HEK293 (cell line): ENCODE data around the gene LGALS1.

Source experiments
- CTCF ChIA-PET: fragments of 350-600 bp; formaldehyde crosslinking; extraction: SDS; loops from one replicate; lab custom pipeline; 2021; ENCODE audit warnings: antibody characterized with exemption; lab: Yijun Ruan, JAX
- POLR2A ChIA-PET: fragments of 300-600 bp; formaldehyde crosslinking; extraction: SDS; loops from one replicate; lab custom pipeline; 2020; ENCODE audit warnings: antibody characterized with exemption, inconsistent platforms; lab: Yijun Ruan, JAX
- H3K27ac ChIP-seq: fragments of 200-500 bp; sonication (Bioruptor generic); 2 replicates; pipeline ENCODE4 v1.5.1; 2014; ENCODE audit warnings: low read depth, low read length, control low read depth, inconsistent platforms; ENCODE audit errors: extremely low read depth
- H3K36me3 ChIP-seq, 2 experiments: fragments of 200-500 bp in 1 of 2; sonication (Bioruptor generic) in 1 of 2; 1 replicate in 1 of 2; 2 replicates in 1 of 2; pipeline ENCODE4 v1.5.1; 2014 to 2017; ENCODE audit warnings: inconsistent platforms in 2 of 2, low read length in 2 of 2; ENCODE audit not compliant: control insufficient read depth in 2 of 2, insufficient read depth in 1 of 2
- H3K4me1 ChIP-seq: fragments of 200-500 bp; sonication (Bioruptor generic); 2 replicates; pipeline ENCODE4 v1.5.1; 2014; ENCODE audit warnings: mild to moderate bottlenecking, low read length, inconsistent platforms; ENCODE audit not compliant: control insufficient read depth, insufficient read depth
- H3K4me3 ChIP-seq: 2 replicates; pipeline ENCODE4 v1.5.1; 2011; ENCODE audit warnings: low read depth, mild to moderate bottlenecking, control low read depth, low read length, moderate library complexity
- H3K9me3 ChIP-seq: fragments of 200-500 bp; sonication (Bioruptor generic); 2 replicates; pipeline ENCODE4 v1.5.1; 2014; ENCODE audit warnings: low read depth, low read length, inconsistent platforms; ENCODE audit not compliant: control insufficient read depth, insufficient read depth
- GLI2 ChIP-seq: fragments of 450-650 bp; formaldehyde crosslinking; IDR thresholded peaks from 2 replicates; pipeline ENCODE4; 2017; ENCODE audit warnings: missing biosample characterization, missing genetic modification characterization, low read depth, borderline replicate concordance
- SP2 ChIP-seq: fragments of 450-650 bp; formaldehyde crosslinking; IDR thresholded peaks from 2 replicates; pipeline ENCODE4 v1.5.1; 2016; ENCODE audit warnings: missing biosample characterization, missing genetic modification characterization
- ZNF16 ChIP-seq: fragments of 450-650 bp; formaldehyde crosslinking; IDR thresholded peaks from 2 replicates; pipeline ENCODE4 v1.5.1; 2016; ENCODE audit warnings: low read depth, missing biosample characterization, missing genetic modification characterization
- ZNF292 ChIP-seq: fragments of 450-650 bp; formaldehyde crosslinking; IDR thresholded peaks from 2 replicates; pipeline ENCODE4 v1.5.1; 2016; ENCODE audit warnings: low read depth, missing biosample characterization, missing genetic modification characterization, borderline replicate concordance
- ZNF394 ChIP-seq: fragments of 450-650 bp; formaldehyde crosslinking; IDR thresholded peaks from 2 replicates; pipeline ENCODE4 v1.5.1; 2016; ENCODE audit warnings: missing biosample characterization, missing genetic modification characterization, mild to moderate bottlenecking, moderate library complexity, borderline replicate concordance
- ZNF423 ChIP-seq: fragments of 450-650 bp; formaldehyde crosslinking; IDR thresholded peaks from 2 replicates; pipeline ENCODE4 v1.5.1; 2016; ENCODE audit warnings: missing biosample characterization, missing genetic modification characterization
- ZNF426 ChIP-seq: fragments of 450-650 bp; formaldehyde crosslinking; IDR thresholded peaks from 2 replicates; pipeline ENCODE4 v1.5.1; 2017; ENCODE audit warnings: missing biosample characterization, missing genetic modification characterization, mild to moderate bottlenecking, inconsistent platforms, moderate library complexity
- ZNF433 ChIP-seq: fragments of 450-650 bp; formaldehyde crosslinking; IDR thresholded peaks from 2 replicates; pipeline ENCODE4 v1.5.1; 2016; ENCODE audit warnings: missing biosample characterization, missing genetic modification characterization, low read depth
- ZNF530 ChIP-seq: fragments of 450-650 bp; formaldehyde crosslinking; IDR thresholded peaks from 2 replicates; pipeline ENCODE4 v1.5.1; 2016; ENCODE audit warnings: low read depth, missing biosample characterization, missing genetic modification characterization
- ZNF623 ChIP-seq: fragments of 450-650 bp; formaldehyde crosslinking; IDR thresholded peaks from 2 replicates; pipeline ENCODE4 v1.5.1; 2016; ENCODE audit warnings: missing biosample characterization, missing genetic modification characterization
- ZNF768 ChIP-seq: fragments of 450-650 bp; formaldehyde crosslinking; IDR thresholded peaks from 2 replicates; pipeline ENCODE4 v1.5.1; 2018; ENCODE audit warnings: missing biosample characterization, mild to moderate bottlenecking, missing genetic modification characterization
- ZSCAN30 ChIP-seq: fragments of 450-650 bp; IDR thresholded peaks from 2 replicates; pipeline ENCODE4 v1.5.1; 2018; ENCODE audit warnings: missing biosample characterization, mild to moderate bottlenecking, missing genetic modification characterization, moderate library complexity
- TF ChIP-seq, protein P1 (sequence below): fragments of 450-650 bp; formaldehyde crosslinking; IDR thresholded peaks from 2 replicates; pipeline ENCODE4 v1.5.1; 2016; ENCODE audit warnings: missing biosample characterization, missing genetic modification characterization
- TF ChIP-seq, protein P2 (sequence below): fragments of 450-650 bp; formaldehyde crosslinking; IDR thresholded peaks from 2 replicates; pipeline ENCODE4 v1.5.1; 2016; ENCODE audit warnings: missing biosample characterization, missing genetic modification characterization
- TF ChIP-seq, protein P3 (sequence below): fragments of 450-650 bp; formaldehyde crosslinking; IDR thresholded peaks from 2 replicates; pipeline ENCODE4 v1.5.1; 2016; ENCODE audit warnings: missing biosample characterization, missing genetic modification characterization
- TF ChIP-seq, protein P4 (sequence below): fragments of 450-650 bp; formaldehyde crosslinking; IDR thresholded peaks from 2 replicates; pipeline ENCODE4 v1.5.1; 2016; ENCODE audit warnings: missing biosample characterization, missing genetic modification characterization
- TF ChIP-seq, protein P5 (sequence below): fragments of 450-650 bp; formaldehyde crosslinking; IDR thresholded peaks from 2 replicates; pipeline ENCODE4 v1.5.1; 2016; ENCODE audit warnings: missing biosample characterization, missing genetic modification characterization, low read depth
- TF ChIP-seq, protein P6 (sequence below): fragments of 450-650 bp; formaldehyde crosslinking; IDR thresholded peaks from 2 replicates; pipeline ENCODE4 v1.5.1; 2016; ENCODE audit warnings: missing biosample characterization, missing genetic modification characterization, borderline replicate concordance

LGALS1 gene

DNA sequence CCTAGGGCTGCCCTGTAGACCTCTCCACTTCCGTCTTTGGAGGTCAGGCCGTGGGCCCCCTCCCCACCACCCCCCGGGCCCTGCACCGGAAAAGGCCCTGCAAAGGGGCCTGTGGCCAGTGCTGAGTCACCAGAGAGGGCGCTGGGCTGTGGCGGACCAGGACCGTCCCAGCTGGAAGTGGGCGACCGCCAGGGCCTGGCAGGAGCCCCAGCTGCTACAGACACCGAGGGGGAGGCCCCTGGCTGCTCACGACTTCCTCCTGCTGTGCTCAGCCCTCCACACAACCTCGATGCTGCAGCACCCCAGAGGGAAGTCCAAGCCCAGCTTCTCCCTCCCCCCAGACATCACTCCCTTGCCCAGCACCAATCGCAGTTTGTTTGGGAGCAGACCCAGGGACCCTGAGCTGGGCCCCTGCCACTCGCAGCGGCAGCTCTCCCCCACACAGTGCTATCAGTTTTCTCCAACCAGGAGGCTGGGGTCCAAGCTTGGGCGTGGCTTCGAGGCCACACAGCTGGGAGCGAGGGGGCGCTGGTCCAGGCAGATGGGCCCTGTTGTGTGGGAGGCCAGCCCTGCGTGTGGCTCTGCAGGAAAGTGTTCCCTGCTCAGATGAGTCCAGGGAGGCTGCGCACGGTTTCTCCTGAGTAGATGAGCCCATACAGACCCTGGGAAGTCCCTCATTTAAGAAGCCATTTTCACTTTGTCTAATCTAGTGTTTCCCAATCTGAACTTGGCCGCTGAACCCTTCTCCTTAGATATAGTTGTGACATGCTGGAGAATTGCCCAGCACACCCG lies 41.6 kb upstream of the LGALS1 start:
- Histone ChIP-seq H3K27ac (peak overlapping the region; percentile 7; the same call in 1 of the 2 replicates), H3K9me3 (no peaks in the 10 kb centered on the region), H3K4me3 (no peak overlapping the region), H3K4me1 (peaks cover 13% of the 10 kb centered on the region), H3K36me3 (peaks cover 0 to 42% of the 10 kb centered on the region in 2 experiments; a peak in 1 of 3 replicates)
- POLR2A ChIA-PET = interaction anchor here (0.8 to 11.0 kb wide), 6 partner anchors 9 to 121 kb away, joined by 3 to 80 read pairs (median 6); partner anchors contain the start of genes GGA1, LGALS1 and PDXP
- CTCF ChIA-PET = interaction anchor here (0.6 to 17.0 kb wide), 10 partner anchors 9 to 647 kb away, joined by 3 to 353 read pairs (median 4); partner anchors contain the start of genes LGALS1 and NOL12
- TF ChIP-seq ZNF292 (tag by site-specific recombination) (no peak), ZNF426 (tag by site-specific recombination) (no peak), ZNF16 (tag by site-specific recombination) (no peak), ZNF530 (tag by site-specific recombination) (no peak), ZSCAN30 (no peak), GLI2 (no peak), ZNF623 (peak; percentile 53), ZNF768 (tag by site-specific recombination) (0 out of 2 replicates have a peak, but pooled peaks have one; percentile 10), SP2 (tag by site-specific recombination) (peak; percentile 80), ZNF423 (peak; percentile 84), ZNF394 (peak; percentile 71; the same call in 1 of the 2 replicates), ZNF433 (tag by site-specific recombination) (no peak)
- TF ChIP-seq, protein P1, sequence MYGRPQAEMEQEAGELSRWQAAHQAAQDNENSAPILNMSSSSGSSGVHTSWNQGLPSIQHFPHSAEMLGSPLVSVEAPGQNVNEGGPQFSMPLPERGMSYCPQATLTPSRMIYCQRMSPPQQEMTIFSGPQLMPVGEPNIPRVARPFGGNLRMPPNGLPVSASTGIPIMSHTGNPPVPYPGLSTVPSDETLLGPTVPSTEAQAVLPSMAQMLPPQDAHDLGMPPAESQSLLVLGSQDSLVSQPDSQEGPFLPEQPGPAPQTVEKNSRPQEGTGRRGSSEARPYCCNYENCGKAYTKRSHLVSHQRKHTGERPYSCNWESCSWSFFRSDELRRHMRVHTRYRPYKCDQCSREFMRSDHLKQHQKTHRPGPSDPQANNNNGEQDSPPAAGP (tag by site-specific recombination) = no peak
- TF ChIP-seq, protein P2, sequence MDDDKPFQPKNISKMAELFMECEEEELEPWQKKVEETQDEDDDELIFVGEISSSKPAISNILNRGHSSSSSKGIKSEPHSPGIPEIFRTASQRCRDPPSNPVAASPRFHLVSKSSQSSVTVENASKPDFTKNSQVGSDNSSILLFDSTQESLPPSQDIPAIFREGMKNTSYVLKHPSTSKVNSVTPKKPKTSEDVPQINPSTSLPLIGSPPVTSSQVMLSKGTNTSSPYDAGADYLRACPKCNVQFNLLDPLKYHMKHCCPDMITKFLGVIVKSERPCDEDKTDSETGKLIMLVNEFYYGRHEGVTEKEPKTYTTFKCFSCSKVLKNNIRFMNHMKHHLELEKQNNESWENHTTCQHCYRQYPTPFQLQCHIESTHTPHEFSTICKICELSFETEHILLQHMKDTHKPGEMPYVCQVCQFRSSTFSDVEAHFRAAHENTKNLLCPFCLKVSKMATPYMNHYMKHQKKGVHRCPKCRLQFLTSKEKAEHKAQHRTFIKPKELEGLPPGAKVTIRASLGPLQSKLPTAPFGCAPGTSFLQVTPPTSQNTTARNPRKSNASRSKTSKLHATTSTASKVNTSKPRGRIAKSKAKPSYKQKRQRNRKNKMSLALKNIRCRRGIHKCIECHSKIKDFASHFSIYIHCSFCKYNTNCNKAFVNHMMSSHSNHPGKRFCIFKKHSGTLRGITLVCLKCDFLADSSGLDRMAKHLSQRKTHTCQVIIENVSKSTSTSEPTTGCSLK (tag by site-specific recombination) = no peak
- TF ChIP-seq, protein P3, sequence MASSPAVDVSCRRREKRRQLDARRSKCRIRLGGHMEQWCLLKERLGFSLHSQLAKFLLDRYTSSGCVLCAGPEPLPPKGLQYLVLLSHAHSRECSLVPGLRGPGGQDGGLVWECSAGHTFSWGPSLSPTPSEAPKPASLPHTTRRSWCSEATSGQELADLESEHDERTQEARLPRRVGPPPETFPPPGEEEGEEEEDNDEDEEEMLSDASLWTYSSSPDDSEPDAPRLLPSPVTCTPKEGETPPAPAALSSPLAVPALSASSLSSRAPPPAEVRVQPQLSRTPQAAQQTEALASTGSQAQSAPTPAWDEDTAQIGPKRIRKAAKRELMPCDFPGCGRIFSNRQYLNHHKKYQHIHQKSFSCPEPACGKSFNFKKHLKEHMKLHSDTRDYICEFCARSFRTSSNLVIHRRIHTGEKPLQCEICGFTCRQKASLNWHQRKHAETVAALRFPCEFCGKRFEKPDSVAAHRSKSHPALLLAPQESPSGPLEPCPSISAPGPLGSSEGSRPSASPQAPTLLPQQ (tag by site-specific recombination) = peak; percentile 30; the same call in 1 of the 2 replicates
- TF ChIP-seq, protein P4, sequence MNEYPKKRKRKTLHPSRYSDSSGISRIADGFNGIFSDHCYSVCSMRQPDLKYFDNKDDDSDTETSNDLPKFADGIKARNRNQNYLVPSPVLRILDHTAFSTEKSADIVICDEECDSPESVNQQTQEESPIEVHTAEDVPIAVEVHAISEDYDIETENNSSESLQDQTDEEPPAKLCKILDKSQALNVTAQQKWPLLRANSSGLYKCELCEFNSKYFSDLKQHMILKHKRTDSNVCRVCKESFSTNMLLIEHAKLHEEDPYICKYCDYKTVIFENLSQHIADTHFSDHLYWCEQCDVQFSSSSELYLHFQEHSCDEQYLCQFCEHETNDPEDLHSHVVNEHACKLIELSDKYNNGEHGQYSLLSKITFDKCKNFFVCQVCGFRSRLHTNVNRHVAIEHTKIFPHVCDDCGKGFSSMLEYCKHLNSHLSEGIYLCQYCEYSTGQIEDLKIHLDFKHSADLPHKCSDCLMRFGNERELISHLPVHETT (tag by site-specific recombination) = no peak
- TF ChIP-seq, protein P5, sequence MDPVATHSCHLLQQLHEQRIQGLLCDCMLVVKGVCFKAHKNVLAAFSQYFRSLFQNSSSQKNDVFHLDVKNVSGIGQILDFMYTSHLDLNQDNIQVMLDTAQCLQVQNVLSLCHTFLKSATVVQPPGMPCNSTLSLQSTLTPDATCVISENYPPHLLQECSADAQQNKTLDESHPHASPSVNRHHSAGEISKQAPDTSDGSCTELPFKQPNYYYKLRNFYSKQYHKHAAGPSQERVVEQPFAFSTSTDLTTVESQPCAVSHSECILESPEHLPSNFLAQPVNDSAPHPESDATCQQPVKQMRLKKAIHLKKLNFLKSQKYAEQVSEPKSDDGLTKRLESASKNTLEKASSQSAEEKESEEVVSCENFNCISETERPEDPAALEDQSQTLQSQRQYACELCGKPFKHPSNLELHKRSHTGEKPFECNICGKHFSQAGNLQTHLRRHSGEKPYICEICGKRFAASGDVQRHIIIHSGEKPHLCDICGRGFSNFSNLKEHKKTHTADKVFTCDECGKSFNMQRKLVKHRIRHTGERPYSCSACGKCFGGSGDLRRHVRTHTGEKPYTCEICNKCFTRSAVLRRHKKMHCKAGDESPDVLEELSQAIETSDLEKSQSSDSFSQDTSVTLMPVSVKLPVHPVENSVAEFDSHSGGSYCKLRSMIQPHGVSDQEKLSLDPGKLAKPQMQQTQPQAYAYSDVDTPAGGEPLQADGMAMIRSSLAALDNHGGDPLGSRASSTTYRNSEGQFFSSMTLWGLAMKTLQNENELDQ (tag by site-specific recombination) = no peak
- TF ChIP-seq, protein P6, sequence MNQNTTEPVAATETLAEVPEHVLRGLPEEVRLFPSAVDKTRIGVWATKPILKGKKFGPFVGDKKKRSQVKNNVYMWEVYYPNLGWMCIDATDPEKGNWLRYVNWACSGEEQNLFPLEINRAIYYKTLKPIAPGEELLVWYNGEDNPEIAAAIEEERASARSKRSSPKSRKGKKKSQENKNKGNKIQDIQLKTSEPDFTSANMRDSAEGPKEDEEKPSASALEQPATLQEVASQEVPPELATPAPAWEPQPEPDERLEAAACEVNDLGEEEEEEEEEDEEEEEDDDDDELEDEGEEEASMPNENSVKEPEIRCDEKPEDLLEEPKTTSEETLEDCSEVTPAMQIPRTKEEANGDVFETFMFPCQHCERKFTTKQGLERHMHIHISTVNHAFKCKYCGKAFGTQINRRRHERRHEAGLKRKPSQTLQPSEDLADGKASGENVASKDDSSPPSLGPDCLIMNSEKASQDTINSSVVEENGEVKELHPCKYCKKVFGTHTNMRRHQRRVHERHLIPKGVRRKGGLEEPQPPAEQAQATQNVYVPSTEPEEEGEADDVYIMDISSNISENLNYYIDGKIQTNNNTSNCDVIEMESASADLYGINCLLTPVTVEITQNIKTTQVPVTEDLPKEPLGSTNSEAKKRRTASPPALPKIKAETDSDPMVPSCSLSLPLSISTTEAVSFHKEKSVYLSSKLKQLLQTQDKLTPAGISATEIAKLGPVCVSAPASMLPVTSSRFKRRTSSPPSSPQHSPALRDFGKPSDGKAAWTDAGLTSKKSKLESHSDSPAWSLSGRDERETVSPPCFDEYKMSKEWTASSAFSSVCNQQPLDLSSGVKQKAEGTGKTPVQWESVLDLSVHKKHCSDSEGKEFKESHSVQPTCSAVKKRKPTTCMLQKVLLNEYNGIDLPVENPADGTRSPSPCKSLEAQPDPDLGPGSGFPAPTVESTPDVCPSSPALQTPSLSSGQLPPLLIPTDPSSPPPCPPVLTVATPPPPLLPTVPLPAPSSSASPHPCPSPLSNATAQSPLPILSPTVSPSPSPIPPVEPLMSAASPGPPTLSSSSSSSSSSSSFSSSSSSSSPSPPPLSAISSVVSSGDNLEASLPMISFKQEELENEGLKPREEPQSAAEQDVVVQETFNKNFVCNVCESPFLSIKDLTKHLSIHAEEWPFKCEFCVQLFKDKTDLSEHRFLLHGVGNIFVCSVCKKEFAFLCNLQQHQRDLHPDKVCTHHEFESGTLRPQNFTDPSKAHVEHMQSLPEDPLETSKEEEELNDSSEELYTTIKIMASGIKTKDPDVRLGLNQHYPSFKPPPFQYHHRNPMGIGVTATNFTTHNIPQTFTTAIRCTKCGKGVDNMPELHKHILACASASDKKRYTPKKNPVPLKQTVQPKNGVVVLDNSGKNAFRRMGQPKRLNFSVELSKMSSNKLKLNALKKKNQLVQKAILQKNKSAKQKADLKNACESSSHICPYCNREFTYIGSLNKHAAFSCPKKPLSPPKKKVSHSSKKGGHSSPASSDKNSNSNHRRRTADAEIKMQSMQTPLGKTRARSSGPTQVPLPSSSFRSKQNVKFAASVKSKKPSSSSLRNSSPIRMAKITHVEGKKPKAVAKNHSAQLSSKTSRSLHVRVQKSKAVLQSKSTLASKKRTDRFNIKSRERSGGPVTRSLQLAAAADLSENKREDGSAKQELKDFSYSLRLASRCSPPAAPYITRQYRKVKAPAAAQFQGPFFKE (tag by site-specific recombination) = no peak
